Fibroblast of peridontal ligament (primary cell): ENCODE data around the gene CNTN5.
"Not testable (repeated sequence)": the region's sequence is repeated elsewhere in the genome, so short reads cannot be mapped to it uniquely, and the experiment has no call there.

Experiments used
- DNase-seq: peaks from one replicate; pipeline ENCODE4 v3.0.0-alpha.2; 2010; ENCODE audit errors: extremely low read depth

CNTN5 gene

DNA sequence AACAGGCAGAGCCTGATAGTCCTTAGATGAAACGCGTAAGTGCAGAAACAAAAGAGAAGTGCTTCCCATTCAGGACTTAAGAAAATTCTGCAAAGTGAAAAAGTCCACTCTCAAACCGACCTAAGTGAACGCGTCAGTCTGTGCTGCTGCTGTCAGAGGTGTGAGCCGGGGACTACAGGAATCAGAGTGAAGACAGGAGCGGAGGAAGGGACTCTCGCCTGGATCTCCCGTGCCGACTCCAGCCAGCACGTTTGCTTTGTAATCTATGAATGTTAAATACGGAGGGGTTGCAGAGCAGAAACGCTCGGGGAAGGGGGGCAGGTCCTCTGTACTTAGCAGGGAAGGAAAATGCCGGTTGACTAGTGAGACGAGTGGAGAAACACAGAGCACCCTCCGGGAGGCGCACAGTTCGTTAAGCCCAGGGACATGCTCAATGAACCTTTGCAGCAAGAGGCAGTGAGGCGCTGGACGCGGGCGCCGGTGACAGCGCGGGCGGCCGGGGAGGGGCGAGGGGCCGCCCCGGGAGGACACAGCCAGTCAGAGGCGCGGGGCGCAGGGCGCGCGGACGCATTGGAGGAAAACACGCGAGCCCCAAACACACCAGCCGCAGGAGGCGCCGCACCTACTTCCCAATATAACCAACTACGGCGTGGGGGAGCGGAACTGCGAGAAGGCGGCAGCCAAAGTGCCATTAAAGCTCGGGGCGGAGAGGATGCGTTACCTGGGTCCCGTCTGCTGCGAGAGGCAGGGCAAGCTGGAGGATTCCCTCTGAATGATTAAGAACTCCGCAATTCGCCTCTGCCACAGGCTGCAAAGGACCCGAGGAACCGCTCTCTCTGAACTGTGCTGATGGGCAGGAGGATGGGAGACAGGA is at the start of gene CNTN5:
Gene CNTN5, plus strand, starts transcription at position 598 of the 874 bp plus-strand sequence.
- DNase-seq, result no peak

DNA sequence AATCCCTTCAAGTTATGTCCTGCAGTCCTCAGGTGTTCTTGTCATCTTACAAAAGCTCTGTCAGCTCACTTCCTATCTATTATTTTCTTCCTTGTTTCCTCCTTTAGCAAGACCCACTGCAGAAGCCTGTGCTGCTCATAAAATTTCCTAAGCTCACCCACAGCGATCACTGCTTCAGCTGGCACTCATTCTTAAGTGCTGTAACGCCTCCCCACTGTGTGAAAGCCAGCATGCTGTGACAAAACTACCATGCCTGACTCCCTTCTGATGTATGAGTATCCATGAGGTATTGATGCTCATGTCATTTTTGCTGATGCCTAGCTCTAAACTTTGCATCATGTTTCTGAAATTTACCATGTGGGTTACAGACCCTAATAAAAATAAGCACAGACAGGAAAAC is 41.5 kb upstream of the CNTN5 start:
- DNase-seq, result no peak

DNA sequence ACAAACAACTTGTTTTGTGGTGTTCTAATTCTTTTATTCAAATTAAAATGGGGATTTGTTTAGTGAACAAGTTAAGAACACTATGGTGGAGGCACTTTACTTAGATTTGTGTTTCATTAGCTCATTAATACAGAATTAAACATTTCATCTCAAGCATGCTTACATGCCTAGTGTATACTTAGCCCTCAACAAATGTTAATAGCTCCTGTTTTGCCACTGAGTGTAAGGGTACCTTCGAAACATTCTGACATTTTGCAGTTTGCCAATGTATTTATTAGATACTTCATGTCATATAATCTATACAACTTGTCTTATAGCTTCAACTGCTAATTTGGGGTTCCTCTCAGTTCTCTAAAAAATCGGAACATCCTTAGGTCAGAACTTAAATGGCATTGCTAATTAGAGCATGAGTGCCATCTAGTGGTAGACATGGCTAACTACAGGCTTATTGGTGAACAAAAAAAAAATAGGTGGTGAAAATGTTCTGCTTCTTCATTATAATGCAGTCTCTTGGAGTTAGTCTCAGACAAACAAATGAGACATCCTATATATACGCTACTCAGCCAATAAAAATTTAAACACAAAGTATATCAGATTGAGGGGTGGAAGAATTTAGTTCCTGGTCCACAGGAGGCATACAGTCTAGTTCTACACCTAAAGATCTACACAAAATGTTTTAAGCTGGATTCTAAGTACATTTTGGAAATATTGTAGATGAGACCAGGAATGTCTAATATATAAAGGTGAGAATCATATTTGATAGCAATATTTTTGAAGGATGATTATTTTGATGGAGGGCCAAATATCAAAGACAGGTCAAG is 4.9 kb upstream of the CNTN5 start:
- peak; percentile 56 for DNase-seq

DNA sequence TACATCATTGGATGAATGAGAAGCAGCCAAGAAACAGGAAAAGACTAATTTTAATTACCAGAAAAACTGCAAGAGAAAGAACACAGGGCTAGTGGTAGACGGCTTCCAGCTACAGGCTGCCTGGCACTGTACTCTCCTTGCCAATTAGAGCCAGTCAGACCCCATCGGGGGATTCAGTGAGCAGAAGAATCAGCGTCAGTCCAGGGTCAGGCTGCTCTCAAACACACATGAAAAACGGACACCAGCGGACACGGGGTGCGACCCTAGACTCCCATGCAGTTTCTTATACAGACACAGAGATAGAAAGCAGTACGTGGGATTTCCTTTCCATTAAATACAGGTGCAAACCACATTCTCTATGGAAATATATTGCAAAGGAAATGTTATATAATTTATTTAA is 1.1 kb upstream of the CNTN5 start:
- DNase-seq, result no peak

DNA sequence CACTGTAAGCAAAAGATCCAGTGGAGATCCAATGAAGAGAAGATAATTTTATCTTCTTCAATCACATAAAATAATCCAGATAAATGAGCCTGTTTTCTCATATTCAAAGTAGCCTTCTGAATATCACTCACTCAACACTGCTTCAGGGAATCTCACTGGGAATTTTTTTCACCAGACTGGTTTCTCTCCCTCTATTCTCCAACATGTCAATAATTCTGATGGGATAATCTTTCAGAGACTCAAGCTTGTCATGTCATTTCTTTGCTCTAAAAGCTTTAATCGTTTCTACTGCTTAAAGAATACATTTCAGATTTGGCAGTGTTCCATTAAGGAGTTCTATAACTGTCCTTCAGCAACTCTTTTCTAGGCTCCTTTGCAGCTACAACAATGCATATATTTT is 16.3 kb downstream of the CNTN5 start:
- no peak for DNase-seq

DNA sequence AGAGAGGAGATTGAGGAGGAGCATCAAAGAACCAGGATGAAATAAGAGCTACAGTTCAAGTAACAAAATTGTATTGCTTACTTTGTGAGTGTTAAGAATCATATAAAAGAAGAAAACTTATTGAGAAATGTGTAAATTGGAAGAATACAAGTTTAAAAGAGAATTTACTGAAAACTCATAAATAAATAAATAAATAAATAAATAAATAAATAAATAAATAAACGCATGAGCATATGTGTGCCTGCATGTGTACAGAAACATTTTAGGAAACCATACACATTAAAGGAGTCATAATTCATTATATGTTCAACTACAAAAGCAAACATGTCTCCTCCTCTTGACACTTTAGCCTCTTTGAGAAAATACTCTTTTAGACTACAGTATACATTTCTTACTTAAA is 42.6 kb downstream of the CNTN5 start:
- DNase-seq, result no peak

DNA sequence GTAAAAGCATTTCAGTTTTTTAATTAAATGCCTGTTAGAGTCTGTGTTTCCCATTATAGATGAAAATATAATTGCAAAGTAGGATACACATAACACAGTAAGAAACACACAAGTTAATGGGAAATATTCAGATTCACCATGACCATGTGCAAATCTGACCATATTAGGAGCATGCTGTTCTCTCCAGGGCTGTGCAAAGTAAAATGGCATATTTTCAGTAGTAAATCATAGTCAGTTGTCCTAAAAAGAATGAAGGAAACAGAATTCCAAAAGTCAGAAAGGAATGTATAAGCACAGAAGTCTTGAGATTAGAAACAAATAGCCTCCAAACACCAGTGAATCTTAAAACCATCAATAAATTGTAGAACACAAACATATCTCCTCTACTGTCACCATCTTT is 44.4 kb downstream of the CNTN5 start:
- no peak for DNase-seq

DNA sequence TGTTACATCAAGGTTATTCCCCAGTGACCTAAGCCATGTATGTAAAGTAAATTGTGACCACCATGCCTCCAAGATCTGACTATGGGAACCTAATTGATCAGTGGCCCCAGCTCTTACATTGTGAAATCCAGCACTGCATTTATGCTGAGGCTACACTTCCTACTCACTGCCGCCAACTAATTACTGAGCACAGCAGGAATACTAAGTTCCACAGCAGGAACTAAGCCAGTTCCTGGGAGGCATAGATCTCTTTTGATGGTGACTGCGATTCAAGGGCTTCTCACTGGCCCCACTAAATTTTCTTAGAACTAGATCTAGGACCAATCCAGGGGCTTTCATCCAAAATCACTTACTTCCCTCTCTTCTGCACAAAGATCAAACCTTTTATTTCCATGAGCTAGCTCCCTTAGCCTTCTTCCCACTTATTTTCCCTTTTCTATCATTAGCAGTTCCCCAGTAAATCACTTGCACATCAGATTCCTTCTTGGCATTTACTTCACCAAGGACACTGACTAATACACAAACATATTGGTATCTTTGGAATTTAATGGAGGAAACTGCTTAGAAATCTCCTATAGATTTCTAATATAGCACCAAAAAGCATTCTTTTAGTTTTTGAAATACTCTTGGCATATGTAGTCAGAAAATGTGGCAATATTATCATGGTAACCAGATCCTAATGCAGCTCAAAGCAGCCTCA is 46.0 kb downstream of the CNTN5 start:
- no peak for DNase-seq

DNA sequence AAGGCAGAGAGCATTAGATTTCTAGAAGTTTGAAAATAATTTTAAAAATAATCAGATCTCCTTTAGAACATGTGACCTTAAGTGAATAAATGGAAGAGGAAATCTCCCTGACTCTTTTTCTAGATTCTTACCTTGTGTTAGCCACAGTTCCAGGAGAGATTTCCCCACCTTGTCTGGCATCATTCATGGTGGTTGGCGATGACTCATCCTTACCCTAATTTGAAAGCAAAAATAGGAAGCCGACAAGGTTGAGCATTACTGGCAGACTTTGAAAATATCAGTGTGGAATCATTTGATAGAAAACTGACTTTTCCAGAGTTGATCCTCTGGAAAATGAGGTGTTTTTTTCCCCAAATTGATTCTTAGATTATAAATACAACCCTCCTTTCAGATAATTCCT is 48.1 kb downstream of the CNTN5 start:
- no peak for DNase-seq

DNA sequence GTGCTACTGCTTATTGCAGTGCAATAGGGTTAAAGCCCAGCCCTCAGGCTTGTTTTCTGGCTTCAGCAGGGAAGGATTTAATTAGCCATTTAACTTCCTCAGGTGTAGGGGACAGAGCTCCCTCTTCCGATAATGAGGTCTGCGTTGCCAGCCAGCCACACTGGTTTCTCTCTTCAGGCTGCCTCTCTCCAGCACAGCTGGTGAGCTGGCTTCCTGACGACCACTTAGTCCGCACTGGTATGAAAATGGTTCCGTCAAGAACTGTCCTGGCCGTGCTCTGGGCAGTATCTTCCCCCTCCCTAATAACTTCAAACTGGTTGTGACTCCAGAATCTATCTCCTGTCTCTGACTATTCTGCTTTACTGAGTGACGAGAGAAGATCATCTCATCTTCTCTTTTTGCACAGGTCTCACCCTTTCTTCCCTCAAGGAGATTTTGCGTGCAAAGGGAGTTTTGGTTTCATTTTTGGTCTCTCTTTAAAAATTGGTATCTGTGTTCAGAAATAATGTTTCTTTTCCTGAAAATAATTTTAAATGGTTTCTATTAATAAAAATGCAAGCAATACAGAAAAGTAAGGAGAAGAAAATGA is 49.2 kb downstream of the CNTN5 start:
- DNase-seq, result no peak

DNA sequence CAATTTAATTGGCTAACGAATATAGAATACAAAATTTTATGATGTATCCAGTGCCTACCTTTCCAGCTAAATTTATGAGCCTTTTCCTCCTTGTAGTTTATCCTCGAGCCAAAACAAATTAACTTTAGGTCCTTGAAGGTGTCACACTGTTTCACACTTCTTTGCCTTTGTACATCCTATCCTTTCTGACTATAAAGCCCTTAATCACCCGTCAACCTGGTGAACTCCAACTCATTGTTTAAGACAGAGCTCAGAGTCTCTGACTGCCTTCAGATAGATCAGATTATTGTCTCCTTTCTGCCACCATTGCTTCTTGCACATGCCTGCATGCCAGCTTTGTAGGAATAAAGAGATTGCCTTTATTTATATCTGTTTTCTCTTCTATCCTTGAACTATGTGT is 58.8 kb downstream of the CNTN5 start:
- no peak for DNase-seq

DNA sequence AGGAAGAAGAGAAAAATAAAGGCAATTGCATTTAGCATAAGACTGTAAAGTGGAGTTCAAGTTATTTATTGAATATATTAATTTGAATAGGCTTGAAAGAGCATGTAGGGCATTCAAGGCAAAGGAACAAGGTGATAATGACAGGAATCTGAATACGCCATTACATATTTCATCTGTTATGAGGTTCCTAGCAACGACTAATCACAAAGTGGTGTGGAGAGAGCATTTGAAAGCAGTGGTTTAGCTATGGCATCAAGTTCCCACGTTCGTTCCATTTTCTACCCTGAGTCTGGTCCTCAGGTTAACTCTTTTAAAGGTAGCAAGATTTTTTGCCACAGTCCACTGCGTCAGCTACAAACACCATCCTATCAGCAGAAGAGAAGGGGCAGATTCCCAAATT is 59.4 kb downstream of the CNTN5 start:
- no peak for DNase-seq

DNA sequence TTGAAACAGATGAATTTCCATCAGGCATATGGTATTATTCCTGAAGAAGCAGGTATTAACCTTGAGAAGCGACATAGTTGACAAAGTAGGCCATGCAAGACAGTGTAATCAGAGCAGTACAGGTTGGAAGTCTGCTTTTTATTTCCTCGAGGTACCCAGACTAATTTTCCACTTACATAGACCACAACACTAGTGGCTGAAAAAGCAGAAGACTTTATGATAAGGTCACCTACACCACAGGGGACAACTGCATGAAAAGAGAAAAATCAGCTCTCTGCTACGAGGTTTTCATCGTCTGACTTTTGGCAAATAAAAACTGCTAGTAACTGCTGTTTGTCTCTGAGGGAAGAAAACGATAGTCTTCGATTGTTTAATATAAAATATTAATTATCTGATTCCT is 77.5 kb downstream of the CNTN5 start:
- DNase-seq, result no peak

DNA sequence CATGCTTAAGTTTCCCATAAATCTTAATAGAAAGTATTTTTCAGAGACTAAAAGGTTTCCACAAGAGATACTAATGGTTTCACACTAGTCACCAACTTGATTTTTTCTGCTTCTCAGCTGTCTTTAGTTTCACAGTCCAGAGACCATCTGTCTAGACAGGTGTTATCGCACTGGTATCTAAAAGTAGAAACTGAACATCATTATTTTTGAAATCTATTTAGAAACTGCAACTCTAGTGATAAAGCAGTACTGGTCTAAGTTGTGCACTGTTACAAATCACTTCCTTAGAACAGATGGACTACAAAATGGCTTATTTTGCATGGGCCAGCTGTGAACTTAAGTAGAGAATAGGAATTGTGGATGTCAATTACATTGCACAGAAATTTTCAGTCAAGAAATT is 78.0 kb downstream of the CNTN5 start:
- no peak for DNase-seq

DNA sequence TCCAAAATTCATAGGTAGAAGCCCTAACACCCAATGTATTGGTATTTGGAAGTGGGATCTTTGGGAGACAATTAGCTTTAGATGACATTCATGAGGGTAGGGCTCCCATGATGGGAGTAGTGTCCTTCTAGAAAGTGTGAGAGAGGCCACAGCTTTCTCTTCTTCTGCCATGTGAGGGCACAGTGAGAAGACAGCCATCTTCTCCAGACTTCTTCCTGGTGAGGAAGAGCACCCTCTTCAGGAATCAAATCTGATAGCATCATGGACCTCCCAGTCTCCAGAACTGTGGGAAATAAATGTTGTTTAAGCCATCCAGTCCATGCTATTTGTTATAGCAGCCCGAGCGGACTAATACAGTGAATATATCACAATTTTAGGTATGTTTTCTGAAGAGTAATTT is 96.9 kb downstream of the CNTN5 start:
- DNase-seq, result no peak

DNA sequence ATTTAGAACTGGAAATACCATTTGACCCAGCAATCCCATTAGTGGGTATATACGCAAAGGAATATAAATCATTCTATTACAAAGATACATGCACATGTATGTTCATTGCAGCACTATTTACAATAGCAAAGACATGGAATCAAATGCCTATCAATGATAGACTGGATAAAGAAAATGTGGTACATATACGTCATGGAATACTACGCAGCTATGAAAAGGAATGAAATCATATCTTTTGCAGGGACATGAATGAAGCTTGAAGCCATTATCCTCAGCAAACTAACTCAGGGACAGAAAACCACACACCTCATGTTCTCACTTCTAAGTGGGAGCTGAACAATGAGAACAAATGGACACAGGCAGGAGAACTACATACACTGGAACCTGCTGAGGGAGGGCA is 113.1 kb downstream of the CNTN5 start:
- DNase-seq, result not testable (repeated sequence)

DNA sequence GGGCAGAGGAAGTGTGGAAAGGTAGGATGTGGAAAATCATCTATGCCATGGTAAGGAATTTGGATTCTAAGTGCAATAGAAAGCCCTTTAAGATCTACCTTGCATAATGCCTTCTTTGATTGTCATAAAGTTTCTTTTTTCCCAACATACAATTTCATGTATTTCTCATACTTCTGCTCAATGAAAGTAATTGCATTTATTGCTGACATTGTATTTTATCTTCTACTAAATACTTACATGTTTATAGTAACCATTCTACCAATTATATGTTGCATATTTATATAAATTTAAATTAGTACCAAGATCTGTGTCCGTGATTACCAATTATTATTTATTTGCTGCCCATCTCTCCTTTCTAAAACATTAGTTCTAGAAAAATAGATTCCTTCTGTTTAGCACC is 114.8 kb downstream of the CNTN5 start:
- DNase-seq, result no peak

DNA sequence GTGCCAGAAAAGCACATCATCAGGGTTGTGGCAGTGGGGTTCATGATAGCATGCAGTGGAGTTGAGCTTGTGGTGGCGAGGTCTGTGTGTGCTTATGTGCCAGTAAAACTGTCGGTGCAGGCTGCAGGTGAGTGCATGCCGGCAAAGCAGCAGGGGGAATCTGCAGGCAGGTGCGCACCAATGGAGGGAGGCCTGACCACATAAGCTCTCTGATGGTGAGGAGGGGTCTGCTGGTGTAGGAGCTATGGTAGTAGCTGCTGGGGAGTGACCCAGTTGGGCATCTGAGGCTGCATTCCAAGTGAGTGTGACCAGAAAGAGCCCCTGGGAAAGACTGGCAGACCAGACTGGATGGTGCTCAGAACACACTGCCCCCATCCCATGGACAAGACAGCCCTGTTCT is 121.5 kb downstream of the CNTN5 start:
- DNase-seq, result no peak

DNA sequence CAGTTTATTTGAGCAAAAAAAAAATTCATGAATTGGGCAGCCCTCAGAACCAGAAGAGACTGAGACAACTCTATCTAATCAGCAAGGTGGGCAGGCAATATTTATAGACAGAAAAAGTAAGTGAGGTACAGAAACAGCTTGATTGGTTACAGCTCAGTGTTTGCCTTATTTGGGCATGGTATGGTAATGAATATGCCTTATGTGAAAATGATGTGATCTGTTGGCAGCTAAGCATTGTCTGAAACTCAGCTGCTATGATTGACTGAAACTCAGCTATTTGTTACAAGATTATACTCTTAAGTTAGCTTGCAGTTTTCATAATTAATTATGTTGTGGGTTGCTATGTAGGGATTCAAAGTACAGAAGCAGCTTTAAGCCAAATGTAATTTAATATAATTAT is 127.6 kb downstream of the CNTN5 start:
- no peak for DNase-seq

DNA sequence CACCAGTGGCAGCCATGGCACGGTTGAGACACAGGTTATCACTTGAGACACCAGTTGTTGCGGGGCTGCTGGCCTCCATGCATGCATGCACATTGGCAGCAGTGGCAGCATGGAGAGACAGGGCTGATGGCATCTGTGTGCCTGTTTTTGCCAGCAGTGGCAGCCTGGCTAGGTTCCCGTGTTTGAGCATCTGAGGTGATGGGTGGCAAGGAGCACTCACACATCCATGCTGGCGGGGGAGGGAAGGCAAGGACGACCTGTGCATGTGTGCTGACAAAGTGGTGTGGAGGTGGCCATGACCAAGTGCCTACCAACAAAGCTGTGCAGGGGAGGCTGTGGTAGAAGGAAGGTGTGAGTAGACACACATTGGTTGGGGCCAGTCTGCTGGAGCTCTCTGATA is 133.5 kb downstream of the CNTN5 start:
- DNase-seq, result no peak

DNA sequence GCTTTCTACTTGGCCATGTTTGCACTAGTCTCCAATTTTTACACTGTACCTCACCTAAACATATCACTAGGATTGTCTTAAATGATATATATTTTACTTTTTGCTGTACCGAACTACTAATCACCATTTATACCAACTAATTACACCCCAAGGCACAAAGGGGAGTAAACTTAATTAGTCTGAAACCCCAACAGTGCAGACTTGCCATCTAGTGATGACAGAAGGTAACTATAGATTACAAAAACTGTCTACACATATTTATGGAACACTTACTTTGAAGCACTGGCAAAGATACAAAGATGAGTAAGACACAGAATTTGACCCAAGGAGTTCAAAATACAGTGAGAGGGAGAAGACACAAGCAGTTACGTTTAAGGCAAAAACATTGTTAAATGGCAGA is 139.7 kb downstream of the CNTN5 start:
- DNase-seq, result no peak

DNA sequence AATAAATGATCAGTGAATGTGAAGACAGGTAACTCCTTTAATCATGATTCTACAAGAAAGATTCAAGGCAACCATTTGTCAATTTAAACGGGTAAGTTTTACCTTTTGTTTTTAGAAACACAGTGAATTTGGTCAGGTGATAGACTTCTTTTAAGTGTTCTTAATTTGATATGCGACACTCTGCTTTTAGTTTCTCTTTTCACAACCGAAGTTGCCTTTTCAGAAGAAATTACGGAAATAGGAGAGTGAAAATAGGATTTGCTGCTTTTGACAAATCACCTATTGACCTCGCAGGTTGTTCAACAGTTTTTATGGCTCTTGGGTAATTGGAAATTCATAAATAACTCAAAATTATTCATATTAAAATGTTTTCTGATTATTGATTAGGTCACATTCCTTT is 142.1 kb downstream of the CNTN5 start:
- no peak for DNase-seq
